ENCODE measurements around the gene CD300LG.

DNA sequence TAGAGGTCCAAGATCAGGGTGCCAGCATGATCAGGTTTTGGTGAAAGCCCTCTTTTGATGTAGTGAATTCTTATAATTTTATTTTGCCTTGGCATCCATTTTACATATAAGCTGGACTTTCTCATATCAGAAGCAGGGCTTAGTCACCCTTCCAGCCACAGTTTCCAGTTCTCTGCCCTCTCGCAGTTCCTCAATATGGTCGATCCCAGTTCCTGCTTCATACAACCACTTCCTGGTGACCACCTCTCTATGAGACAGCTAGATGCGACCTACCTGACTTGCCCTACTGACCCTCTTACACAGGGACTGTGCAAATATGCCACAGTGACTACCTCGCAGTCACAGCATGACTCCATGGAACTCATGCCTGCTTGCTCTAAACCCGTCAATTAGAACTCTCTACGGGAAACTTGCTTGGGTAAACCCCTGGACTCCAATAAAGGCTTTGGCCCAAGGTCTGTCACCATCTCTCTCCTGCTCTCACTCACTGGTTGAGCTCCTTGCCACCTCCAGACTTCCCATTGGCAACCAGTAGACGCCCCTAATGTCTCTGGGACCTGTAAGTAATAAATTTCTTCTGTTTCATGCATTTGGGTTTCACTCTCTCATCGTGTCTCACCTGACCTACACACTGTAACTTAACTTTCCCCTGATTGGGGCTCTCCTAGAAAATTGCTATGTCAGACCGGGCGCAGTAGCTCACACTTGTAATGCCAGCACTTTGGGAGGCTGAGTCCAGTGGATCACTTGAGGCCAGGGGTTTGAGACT is 21.4 kb downstream of the CD300LG start:
- TF ChIP-seq CEBPB (IDR thresholded peaks at IDR 0.05), result no peak
- TF ChIP-seq SMC3 (IDR thresholded peaks at IDR 0.05), result no peak
- no peak for TF ChIP-seq MYC (IDR thresholded peaks at IDR 0.05; ENCODE audit: borderline replicate concordance, low read length)
- TF ChIP-seq, protein P1, sequence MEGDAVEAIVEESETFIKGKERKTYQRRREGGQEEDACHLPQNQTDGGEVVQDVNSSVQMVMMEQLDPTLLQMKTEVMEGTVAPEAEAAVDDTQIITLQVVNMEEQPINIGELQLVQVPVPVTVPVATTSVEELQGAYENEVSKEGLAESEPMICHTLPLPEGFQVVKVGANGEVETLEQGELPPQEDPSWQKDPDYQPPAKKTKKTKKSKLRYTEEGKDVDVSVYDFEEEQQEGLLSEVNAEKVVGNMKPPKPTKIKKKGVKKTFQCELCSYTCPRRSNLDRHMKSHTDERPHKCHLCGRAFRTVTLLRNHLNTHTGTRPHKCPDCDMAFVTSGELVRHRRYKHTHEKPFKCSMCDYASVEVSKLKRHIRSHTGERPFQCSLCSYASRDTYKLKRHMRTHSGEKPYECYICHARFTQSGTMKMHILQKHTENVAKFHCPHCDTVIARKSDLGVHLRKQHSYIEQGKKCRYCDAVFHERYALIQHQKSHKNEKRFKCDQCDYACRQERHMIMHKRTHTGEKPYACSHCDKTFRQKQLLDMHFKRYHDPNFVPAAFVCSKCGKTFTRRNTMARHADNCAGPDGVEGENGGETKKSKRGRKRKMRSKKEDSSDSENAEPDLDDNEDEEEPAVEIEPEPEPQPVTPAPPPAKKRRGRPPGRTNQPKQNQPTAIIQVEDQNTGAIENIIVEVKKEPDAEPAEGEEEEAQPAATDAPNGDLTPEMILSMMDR (IDR thresholded peaks at IDR 0.05), result no peak
- TF ChIP-seq POLR2A (IDR thresholded peaks at IDR 0.05; ENCODE audit: low read length), result no peak
- TF ChIP-seq RAD21 (conservative IDR thresholded peaks at IDR 0.05 in 1 of 2, IDR thresholded peaks at IDR 0.05 in 1 of 2), result no peak
- TF ChIP-seq, protein P2, sequence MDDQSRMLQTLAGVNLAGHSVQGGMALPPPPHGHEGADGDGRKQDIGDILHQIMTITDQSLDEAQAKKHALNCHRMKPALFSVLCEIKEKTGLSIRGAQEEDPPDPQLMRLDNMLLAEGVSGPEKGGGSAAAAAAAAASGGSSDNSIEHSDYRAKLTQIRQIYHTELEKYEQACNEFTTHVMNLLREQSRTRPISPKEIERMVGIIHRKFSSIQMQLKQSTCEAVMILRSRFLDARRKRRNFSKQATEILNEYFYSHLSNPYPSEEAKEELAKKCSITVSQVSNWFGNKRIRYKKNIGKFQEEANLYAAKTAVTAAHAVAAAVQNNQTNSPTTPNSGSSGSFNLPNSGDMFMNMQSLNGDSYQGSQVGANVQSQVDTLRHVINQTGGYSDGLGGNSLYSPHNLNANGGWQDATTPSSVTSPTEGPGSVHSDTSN (IDR thresholded peaks at IDR 0.05), result no peak
- TF ChIP-seq USF2 (IDR thresholded peaks at IDR 0.05), result no peak
